Muscle layer of duodenum (tissue), 2 donors: ENCODE results near the gene HOTAIR.

Source experiments
- H3K27ac ChIP-seq: one replicate; pipeline ENCODE4 v1.7.0; 2013; ENCODE audit warnings: mild to moderate bottlenecking, low read length
- H3K27me3 ChIP-seq: one replicate; pipeline ENCODE4 v1.7.0; 2013; ENCODE audit warnings: low read depth, mild to moderate bottlenecking, control low read depth, low read length
- H3K36me3 ChIP-seq, 2 donors: one replicate each; pipeline ENCODE4 v1.7.0; 2013; ENCODE audit warnings: low read length in 2 of 2, control low read depth in 1 of 2, mild to moderate bottlenecking in 1 of 2; ENCODE audit not compliant: insufficient read depth in 2 of 2, control insufficient read depth in 1 of 2
- H3K4me1 ChIP-seq, 2 donors: one replicate each; pipeline ENCODE4 v1.7.0; 2013; ENCODE audit warnings: low read length in 2 of 2, mild to moderate bottlenecking in 2 of 2, control low read depth in 1 of 2, moderate library complexity in 1 of 2; ENCODE audit not compliant: insufficient read depth in 2 of 2, control insufficient read depth in 1 of 2
- H3K4me3 ChIP-seq, 2 donors: one replicate each; pipeline ENCODE4 v1.7.0; 2013; ENCODE audit warnings: low read length in 2 of 2, low read depth in 1 of 2, mild to moderate bottlenecking in 1 of 2
- H3K9me3 ChIP-seq, 2 donors: one replicate each; pipeline ENCODE4 v1.7.0; 2013; ENCODE audit warnings: low read length in 2 of 2, control low read depth in 1 of 2, mild to moderate bottlenecking in 1 of 2; ENCODE audit not compliant: control insufficient read depth in 1 of 2
- donor health status: healthy.

Gene HOTAIR

GRCh38 chr12:53974084-53975063, at the start of gene HOTAIR:
TSS of gene HOTAIR (minus strand) at chr12:53974954.
- Histone ChIP-seq H3K9me3 (no peaks in the 10 kb centered on the region), H3K27ac (no peak within 1 kb of the TSS), H3K4me3 (peak within 1 kb of the TSS in 1 of 2 donors; percentile 32), H3K4me1 (peaks cover 0 to 27% of the 10 kb centered on the region in 2 donors), H3K27me3 (peaks cover 92% of the 10 kb centered on the region), H3K36me3 (no peaks in the 10 kb centered on the region)

DNA sequence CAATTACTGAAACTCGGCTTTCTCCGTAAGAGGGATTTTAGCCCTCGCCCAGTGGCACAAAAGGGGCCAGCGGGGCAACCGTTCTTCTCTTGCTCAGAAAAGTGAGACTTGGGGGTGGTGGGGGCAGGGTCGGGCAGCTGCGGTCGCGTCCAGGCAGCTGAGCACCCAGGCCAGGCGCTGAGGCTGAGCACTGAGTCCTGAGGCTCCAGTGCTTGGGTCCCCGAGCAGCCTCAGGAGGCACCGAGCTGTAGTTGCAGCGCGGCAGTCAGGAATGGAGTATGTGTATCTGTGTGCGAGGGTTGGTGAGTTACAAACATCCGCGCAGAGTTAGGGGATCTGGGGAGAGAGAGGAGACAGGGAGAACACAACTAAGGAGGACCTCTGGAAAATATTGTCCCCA, 49.4 kb upstream of the HOTAIR start:
- Histone ChIP-seq H3K9me3 (no peaks in the 10 kb centered on the region), H3K27ac (no peak overlapping the region), H3K4me1 (peaks cover 0 to 3% of the 10 kb centered on the region in 2 donors), H3K36me3 (no peaks in the 10 kb centered on the region), H3K4me3 (no peak overlapping the region), H3K27me3 (peaks cover 85% of the 10 kb centered on the region)

DNA sequence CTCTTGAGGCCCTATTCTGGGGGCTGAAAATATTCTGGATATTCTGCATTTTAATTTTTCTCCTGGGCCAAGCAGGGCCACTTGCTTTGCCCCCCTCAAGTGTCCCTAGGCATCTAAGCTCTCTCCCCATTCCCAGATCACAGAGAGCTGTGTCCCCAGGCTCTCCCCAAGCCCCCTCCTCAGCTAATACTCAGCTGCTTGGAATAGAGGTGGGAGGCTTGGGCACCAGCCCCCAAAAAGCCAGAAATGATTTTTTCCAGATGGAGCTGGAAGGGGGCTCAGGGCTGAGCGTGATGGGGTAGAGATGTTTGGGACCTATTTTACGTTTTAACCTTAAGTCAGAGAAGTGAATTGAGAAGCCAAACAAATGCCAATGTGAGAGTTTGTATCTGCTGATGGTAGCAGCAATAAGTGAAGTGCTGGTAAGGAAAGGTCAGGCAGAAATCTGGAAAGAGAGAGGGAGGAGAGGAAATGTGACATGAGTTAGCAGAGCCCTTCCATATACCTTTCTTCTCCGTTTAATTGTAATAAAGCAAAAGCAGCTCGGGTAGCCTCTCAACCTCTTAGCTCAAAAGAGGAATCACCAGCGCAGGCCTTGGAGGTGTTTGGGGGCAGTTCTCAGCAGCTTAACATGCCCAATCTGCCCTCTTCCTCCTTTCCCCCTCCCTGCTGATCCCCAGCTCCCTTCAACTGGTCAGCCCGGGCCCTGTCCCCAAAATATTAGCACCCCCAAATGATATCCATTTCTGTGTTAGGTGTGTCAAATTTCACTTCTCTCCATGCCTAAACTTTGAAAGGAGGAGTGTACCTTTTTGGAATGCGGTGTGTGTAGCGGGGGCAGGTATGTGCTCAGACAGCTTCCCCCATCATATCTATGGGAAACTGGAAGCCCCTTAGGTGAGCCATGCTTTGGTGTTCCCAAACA, 48.5 kb upstream of the HOTAIR start:
- Histone ChIP-seq H3K4me3 (no peak overlapping the region), H3K4me1 (peaks cover 0 to under 1% of the 10 kb centered on the region in 2 donors), H3K9me3 (no peaks in the 10 kb centered on the region), H3K27me3 (peaks cover 81% of the 10 kb centered on the region), H3K27ac (no peak overlapping the region), H3K36me3 (no peaks in the 10 kb centered on the region)

DNA sequence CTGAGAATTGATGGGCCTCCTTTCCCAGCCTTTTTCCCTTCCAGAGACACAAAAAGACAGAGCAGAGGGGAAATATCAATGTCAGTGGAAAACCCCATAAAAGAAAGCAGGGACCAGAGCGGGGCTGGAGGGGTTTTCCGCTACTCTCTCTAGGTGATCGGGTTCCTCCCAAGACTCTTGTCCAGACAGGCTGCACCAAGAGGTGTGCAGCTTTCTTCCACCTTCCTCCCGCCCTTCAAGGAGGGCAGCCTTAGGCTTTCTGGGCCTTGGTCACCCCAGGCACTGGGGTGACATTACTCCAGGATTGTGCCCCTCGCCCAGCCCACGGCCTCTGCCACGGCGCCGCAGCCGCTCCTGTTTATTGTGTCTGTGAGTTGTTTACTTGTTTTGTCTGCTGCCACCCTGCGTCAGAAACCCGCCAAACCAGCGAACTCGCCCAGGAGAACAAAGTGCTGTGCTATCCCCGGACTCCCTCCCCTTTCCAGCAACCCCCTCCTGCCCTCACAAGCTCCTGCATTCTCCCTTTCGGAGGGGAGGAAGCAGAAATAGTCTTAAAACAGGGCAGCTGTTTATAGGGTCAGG, 46.8 kb upstream of the HOTAIR start:
- peaks cover 0 to 15% of the 10 kb centered on the region in 2 donors for H3K4me1 ChIP-seq
- peaks cover 78% of the 10 kb centered on the region for H3K27me3 ChIP-seq
- H3K36me3 ChIP-seq = no peaks in the 10 kb centered on the region
- no peak overlapping the region for H3K27ac ChIP-seq
- H3K9me3 ChIP-seq = no peaks in the 10 kb centered on the region
- no peak overlapping the region for H3K4me3 ChIP-seq

GRCh38 chr12:54020591-54021405, 46.0 kb upstream of the HOTAIR start:
- peaks cover 76% of the 10 kb centered on the region for H3K27me3 ChIP-seq
- no peak overlapping the region for H3K27ac ChIP-seq
- no peak overlapping the region for H3K4me3 ChIP-seq
- no peaks in the 10 kb centered on the region for H3K9me3 ChIP-seq
- H3K36me3 ChIP-seq = no peaks in the 10 kb centered on the region
- H3K4me1 ChIP-seq = peaks cover 0 to 15% of the 10 kb centered on the region in 2 donors

DNA sequence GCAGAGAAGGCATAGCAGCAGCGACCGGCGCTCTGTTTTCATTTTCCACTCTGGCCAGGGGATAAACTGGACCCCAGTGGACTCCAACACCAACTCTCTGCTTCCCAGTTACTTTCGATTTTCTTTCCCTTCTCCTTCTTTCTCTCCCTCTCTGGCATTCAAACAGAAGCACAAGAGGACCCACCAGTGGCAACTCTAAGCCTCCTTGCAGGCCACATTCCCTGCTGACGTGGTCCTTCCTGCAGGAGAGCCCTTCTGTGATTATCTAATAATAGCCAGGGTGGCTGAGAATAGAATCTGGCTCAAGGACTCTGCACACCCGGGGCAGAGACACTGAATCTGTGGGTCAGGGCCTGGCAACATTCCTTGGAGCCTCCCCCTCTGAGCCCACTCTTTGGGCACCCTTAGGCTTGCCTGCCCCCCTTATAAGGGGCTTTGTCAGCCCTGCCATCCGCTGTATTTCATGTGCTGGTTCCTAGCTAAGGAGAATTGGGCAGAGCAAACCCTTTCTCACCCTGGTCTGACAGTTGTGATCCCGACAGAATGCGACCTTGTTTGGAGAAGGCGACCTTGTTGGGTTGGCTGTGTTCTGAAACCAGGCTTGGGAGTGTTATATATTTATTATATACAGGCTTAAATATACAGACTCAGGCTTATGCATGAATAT, 45.3 kb upstream of the HOTAIR start:
- no peak overlapping the region for H3K27ac ChIP-seq

GRCh38 chr12:54019091-54019811, 44.5 kb upstream of the HOTAIR start:
- H3K4me1 ChIP-seq = peaks cover 0 to 19% of the 10 kb centered on the region in 2 donors
- peaks cover 79% of the 10 kb centered on the region for H3K27me3 ChIP-seq
- no peaks in the 10 kb centered on the region for H3K36me3 ChIP-seq
- H3K9me3 ChIP-seq = no peaks in the 10 kb centered on the region
- H3K4me3 ChIP-seq = no peak overlapping the region
- H3K27ac ChIP-seq = no peak overlapping the region

More for the DNA sequence above, 45.3 kb upstream of the HOTAIR start:
- Histone ChIP-seq H3K36me3 (no peaks in the 10 kb centered on the region), H3K4me3 (no peak overlapping the region), H3K27me3 (peaks cover 78% of the 10 kb centered on the region), H3K9me3 (no peaks in the 10 kb centered on the region), H3K4me1 (peaks cover 0 to 15% of the 10 kb centered on the region in 2 donors)

DNA sequence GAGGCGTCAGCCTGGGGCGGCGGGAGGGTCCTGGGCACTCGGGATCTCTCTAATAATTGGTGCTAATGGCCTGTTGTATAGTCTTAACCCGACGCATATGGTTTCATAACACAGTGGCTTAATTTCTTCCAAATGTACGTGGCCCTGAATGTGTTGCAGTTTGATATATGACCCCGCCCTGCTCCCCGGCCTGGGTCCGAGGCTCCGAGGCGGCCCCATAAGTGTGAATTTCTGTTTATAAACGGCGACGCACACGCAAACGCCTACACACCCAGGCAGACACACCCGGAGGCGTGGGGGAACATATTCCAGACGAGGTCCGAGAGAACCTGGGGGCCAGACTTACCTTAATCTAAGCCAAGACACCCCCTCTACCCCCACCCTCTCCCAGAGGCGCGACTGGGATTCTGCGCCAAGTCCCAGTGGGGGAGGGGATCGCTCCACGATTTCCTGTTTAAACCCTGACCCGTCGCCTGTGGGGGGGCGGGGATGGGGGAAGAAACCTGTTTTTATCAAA, 43.8 kb upstream of the HOTAIR start:
- H3K4me1 ChIP-seq = peaks cover 0 to 20% of the 10 kb centered on the region in 2 donors
- H3K9me3 ChIP-seq = no peaks in the 10 kb centered on the region
- peaks cover 79% of the 10 kb centered on the region for H3K27me3 ChIP-seq
- H3K27ac ChIP-seq = no peak overlapping the region
- H3K36me3 ChIP-seq = no peaks in the 10 kb centered on the region
- peak overlapping the region; percentile 57 to 69 for H3K4me3 ChIP-seq

DNA sequence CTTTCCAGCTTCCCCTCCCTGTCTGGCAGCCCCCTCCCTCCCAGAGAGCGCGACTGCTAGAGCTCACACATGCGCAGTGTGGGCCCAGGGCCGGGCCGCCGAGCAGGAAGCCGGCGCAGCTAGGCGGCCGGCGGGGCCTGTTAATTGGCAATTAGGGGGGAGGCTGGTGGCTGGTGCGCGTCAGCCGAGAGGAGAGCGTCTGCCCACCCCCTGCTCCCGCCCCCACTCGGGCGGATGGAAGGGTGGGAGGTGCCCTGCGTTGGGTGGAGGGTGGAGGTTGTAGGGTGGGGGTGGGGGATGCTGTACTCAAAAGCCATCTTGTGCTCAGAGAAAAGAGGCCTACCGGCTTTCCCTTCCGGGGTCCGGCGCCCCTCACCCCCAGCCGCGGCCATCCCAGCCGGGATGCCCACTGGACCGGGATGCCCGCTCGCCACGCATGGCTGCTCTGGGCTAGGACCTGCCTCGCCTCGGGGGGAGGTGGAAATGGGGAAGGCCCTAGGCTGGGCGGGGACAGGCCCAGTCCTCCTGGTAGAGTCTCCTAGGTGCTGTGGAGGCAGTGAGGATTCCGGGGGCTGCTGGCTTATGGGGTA, 43.2 kb upstream of the HOTAIR start:
- Histone ChIP-seq H3K4me1 (peaks cover 0 to 20% of the 10 kb centered on the region in 2 donors), H3K9me3 (no peaks in the 10 kb centered on the region), H3K27ac (no peak overlapping the region), H3K27me3 (peaks cover 80% of the 10 kb centered on the region), H3K4me3 (peak overlapping the region; percentile 57 to 69), H3K36me3 (no peaks in the 10 kb centered on the region)
